B cell (primary cell): Measurements from ENCODE around the gene PLCB4. TPM values are rescaled to one million over a fixed set of nuclear protein-coding genes. Genes with fewer than 3 reads are reported as not detected.

Experiments
- ATAC-seq: fragments of 200-7000 bp; cut with Tn5 transposase; one replicate; pipeline ENCODE4 v1.10.0; 2021; ENCODE audit warnings: low read depth, mild to moderate bottlenecking, moderate number of reproducible peaks, moderate library complexity
- CTCF ChIA-PET: fragments of 350-600 bp; sonication (Branson Sonifier 250); formaldehyde crosslinking; loops from one replicate; lab custom pipeline; 2021; ENCODE audit warnings: antibody characterized with exemption, inconsistent platforms; lab: Charles Lee
- POLR2A ChIA-PET: fragments of 350-600 bp; sonication (Branson Sonifier 250); formaldehyde crosslinking; loops from one replicate; lab custom pipeline; 2021; ENCODE audit warnings: antibody characterized with exemption; lab: Charles Lee
- DNase-seq: peaks from one replicate; pipeline ENCODE4 v3.0.0; 2013
- H2AFZ ChIP-seq: 2 replicates; pipeline ENCODE4 v1.6.1; 2012; ENCODE audit warnings: mild to moderate bottlenecking, low read depth, low read length; ENCODE audit not compliant: insufficient read depth, poor library complexity, severe bottlenecking
- H3K27ac ChIP-seq, 2 donors: 1 replicate in 1 of 2; 2 replicates in 1 of 2; pipeline ENCODE4 v1.5.1; 2012 to 2013; ENCODE audit warnings: low read length in 2 of 2, mild to moderate bottlenecking in 2 of 2, moderate library complexity in 1 of 2
- H3K27me3 ChIP-seq, 4 experiments: fragments of 200-600 bp in 1 of 4; sonication (generic) in 1 of 4; replicated peaks in 1 of 4; 1 replicate in 2 of 4; 2 replicates in 2 of 4; pipeline versions ENCODE4 v1.6.1 to v1.7.0; 2013 to 2016; ENCODE audit warnings: low read length in 3 of 4, mild to moderate bottlenecking in 2 of 4, mixed read lengths in 1 of 4, moderate library complexity in 1 of 4; ENCODE audit not compliant: insufficient read depth in 4 of 4, control insufficient read depth in 3 of 4; ENCODE audit errors: control extremely low read depth in 1 of 4
- H3K36me3 ChIP-seq, 2 experiments: replicated peaks in 1 of 2; 1 replicate in 1 of 2; 2 replicates in 1 of 2; pipeline versions ENCODE4 v1.6.1 to v1.7.1; 2013; ENCODE audit warnings: low read length in 1 of 2; ENCODE audit not compliant: insufficient read depth in 2 of 2, control insufficient read depth in 1 of 2; ENCODE audit errors: control extremely low read depth in 1 of 2, extremely low read depth in 1 of 2
- H3K4me1 ChIP-seq, 2 donors: fragments of 200-600 bp in 1 of 2; sonication (generic) in 1 of 2; 1 replicate in 1 of 2; 2 replicates in 1 of 2; pipeline versions ENCODE4 v1.5.1 to v1.6.1; 2013 to 2017; ENCODE audit warnings: low read length in 2 of 2; ENCODE audit not compliant: control insufficient read depth in 2 of 2, insufficient read depth in 2 of 2
- H3K4me2 ChIP-seq: replicated peaks from 2 replicates; pipeline ENCODE3; 2012; ENCODE audit warnings: mild to moderate bottlenecking, low read depth, low read length; ENCODE audit not compliant: poor library complexity, severe bottlenecking
- H3K4me3 ChIP-seq, 5 experiments: fragments of 200-600 bp in 1 of 5; sonication (generic) in 1 of 5; 1 replicate in 3 of 5; 2 replicates in 2 of 5; pipeline versions ENCODE4 v1.5.1 to v1.7.0; 2011 to 2016; ENCODE audit warnings: low read length in 4 of 5, mild to moderate bottlenecking in 4 of 5, low read depth in 2 of 5, control low read depth in 1 of 5, moderate library complexity in 1 of 5; ENCODE audit not compliant: insufficient read depth in 1 of 5; ENCODE audit errors: control extremely low read depth in 1 of 5, extremely low read depth in 1 of 5
- H3K79me2 ChIP-seq: fragments of 200-600 bp; sonication (generic); one replicate; pipeline ENCODE4 v1.6.0; 2016; ENCODE audit warnings: low read length; ENCODE audit not compliant: control insufficient read depth, insufficient read depth
- H3K9ac ChIP-seq: fragments of 200-600 bp; sonication (generic); 2 replicates; pipeline ENCODE4 v1.6.1; 2017; ENCODE audit warnings: mild to moderate bottlenecking, low read length, moderate library complexity
- H3K9me3 ChIP-seq, 3 donors: one replicate each; pipeline versions ENCODE4 v1.6.1 to v1.7.1; 2013; ENCODE audit warnings: low read length in 2 of 3; ENCODE audit not compliant: control insufficient read depth in 2 of 3, insufficient read depth in 1 of 3; ENCODE audit errors: control extremely low read depth in 1 of 3
- H4K20me1 ChIP-seq: 2 replicates; pipeline ENCODE4 v1.6.0; 2012; ENCODE audit warnings: mild to moderate bottlenecking, low read length; ENCODE audit not compliant: insufficient read depth, control insufficient read depth, poor library complexity, severe bottlenecking
- H3K27ac Mint-ChIP-seq: one replicate; pipeline ENCODE4 v1.8.0; 2021; ENCODE audit warnings: mixed read lengths
- H3K27me3 Mint-ChIP-seq: one replicate; pipeline ENCODE4 v1.8.0; 2021; ENCODE audit warnings: mixed read lengths
- H3K4me1 Mint-ChIP-seq: one replicate; pipeline ENCODE4 v1.8.0; 2021; ENCODE audit warnings: mixed read lengths
- H3K4me3 Mint-ChIP-seq: one replicate; pipeline ENCODE4 v1.8.0; 2021; ENCODE audit warnings: mixed read lengths
- H3K9me3 Mint-ChIP-seq: one replicate; pipeline ENCODE4 v1.8.0; 2022; ENCODE audit warnings: mixed read lengths; ENCODE audit not compliant: insufficient read depth
- EZH2 ChIP-seq: IDR thresholded peaks from 2 replicates; pipeline ENCODE4 v1.6.1; 2012; ENCODE audit warnings: borderline replicate concordance, low read depth, mild to moderate bottlenecking, moderate library complexity, low read length; ENCODE audit not compliant: insufficient read depth, poor library complexity, severe bottlenecking
- WGBS: methylation state at CpG from one replicate; pipeline ENCODE4 v1.1.5; 2013; ENCODE audit warnings: missing lambda C conversion rate; ENCODE audit not compliant: insufficient coverage; 5-methylcytosine and 5-hydroxymethylcytosine counted together
- intact Hi-C: fragments of 100-400 bp; cut with micrococcal nuclease; formaldehyde crosslinking; loops from one replicate; pipeline ENCODE4 v1.10.0; 2022
- polyA plus RNA-seq: library from polyadenylated mRNA; depleted of rRNA; stranded (reverse); fragments of >200 nt; gene quantifications from 2 replicates; pipeline ENCODE4 v1.2.3, GENCODE V29; 2012
- total RNA-seq, 2 donors: library from RNA; stranded (reverse); fragments of 120-200 nt in 1 of 2; gene quantifications; 1 replicate in 1 of 2; 2 replicates in 1 of 2; pipeline versions ENCODE4 v1.2.3 to v1.2.4, GENCODE V29; 2013 to 2022
- TF ChIP-seq, protein P1 (sequence below): fragments of 200-600 bp; IDR thresholded peaks from one replicate; pipeline ENCODE4 v1.8.0; 2022; ENCODE audit warnings: antibody characterized with exemption, mild to moderate bottlenecking

Gene PLCB4
- total and polyA plus RNA-seq, 2 donors (not counting 1 experiment from before 2014, with no cell fraction given) = not detected

DNA sequence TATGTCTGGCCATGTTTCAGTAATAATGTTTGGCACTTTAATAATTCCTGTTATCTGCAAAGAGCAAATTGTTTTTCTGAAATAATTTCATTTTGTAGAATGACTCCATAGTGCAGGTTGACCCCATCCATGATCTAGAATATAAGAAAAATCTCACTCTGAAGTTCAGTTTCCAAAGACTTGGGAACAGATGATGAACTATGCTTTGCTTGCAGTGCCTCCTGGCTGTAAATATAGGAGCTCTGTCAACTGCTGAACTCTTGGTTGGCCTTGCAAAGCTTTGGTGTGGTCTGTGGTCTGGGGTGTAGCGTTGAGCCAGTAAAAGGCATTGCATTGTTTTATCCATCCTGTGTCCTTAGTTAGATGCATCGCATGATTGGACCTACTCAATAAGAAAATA is 104.0 kb downstream of the PLCB4 start:
- ATAC-seq = no peak
- no peaks in the 10 kb centered on the region for H3K4me1 ChIP-seq
- no peaks in the 10 kb centered on the region for H4K20me1 ChIP-seq
- no peaks in the 10 kb centered on the region for H3K36me3 ChIP-seq
- 22% methylated on average over 2 of the region's 2 CpGs for WGBS
- no peaks in the 10 kb centered on the region for H3K9me3 ChIP-seq
- no peaks in the 10 kb centered on the region for H3K4me1 Mint-ChIP-seq
- no peaks in the 10 kb centered on the region for H3K27me3 Mint-ChIP-seq
- TF ChIP-seq, protein P1, sequence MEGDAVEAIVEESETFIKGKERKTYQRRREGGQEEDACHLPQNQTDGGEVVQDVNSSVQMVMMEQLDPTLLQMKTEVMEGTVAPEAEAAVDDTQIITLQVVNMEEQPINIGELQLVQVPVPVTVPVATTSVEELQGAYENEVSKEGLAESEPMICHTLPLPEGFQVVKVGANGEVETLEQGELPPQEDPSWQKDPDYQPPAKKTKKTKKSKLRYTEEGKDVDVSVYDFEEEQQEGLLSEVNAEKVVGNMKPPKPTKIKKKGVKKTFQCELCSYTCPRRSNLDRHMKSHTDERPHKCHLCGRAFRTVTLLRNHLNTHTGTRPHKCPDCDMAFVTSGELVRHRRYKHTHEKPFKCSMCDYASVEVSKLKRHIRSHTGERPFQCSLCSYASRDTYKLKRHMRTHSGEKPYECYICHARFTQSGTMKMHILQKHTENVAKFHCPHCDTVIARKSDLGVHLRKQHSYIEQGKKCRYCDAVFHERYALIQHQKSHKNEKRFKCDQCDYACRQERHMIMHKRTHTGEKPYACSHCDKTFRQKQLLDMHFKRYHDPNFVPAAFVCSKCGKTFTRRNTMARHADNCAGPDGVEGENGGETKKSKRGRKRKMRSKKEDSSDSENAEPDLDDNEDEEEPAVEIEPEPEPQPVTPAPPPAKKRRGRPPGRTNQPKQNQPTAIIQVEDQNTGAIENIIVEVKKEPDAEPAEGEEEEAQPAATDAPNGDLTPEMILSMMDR = no peak
- no peak for TF ChIP-seq EZH2
- no peak overlapping the region for H3K27ac ChIP-seq
- H3K79me2 ChIP-seq = no peaks in the 10 kb centered on the region
- H3K4me3 ChIP-seq = no peak overlapping the region
- no peak overlapping the region for H3K9ac ChIP-seq
- CTCF ChIA-PET = no interaction called here
- H3K9me3 Mint-ChIP-seq = no peaks in the 10 kb centered on the region
- no peak overlapping the region for H3K4me2 ChIP-seq
- intact Hi-C loops = no loop called here
- H3K27me3 ChIP-seq = no peaks in the 10 kb centered on the region
- H3K27ac Mint-ChIP-seq = no peak overlapping the region
- H3K4me3 Mint-ChIP-seq = no peak overlapping the region
- H2AFZ ChIP-seq = no peak overlapping the region
- no peak for DNase-seq
- POLR2A ChIA-PET = no interaction called here

DNA sequence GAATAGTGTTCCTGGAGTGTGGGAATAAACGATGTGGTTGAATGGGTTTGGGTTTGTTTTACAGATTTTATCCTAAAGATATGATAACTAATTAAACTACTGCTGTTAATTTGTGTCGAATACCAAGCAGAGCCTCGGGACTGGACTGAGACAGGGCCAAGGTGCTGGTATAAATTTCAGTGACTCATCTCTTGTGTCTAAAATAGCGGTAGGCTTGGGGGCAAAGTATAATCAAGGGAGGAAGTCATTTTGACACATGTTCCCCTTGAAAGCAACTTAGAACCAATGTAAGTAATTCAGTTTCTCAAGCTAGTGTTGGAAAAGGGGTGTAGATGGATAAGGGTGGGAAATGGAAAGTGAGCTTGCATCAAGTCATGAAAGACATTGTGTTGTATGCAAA is 108.4 kb downstream of the PLCB4 start:
- DNase-seq = no peak
- H3K9ac ChIP-seq = no peak overlapping the region
- H3K4me2 ChIP-seq = no peak overlapping the region
- no peak overlapping the region for H3K27ac ChIP-seq
- Mint-ChIP-seq H3K27ac (no peak overlapping the region), H3K9me3 (no peaks in the 10 kb centered on the region), H3K4me3 (no peak overlapping the region), H3K27me3 (no peaks in the 10 kb centered on the region), H3K4me1 (no peaks in the 10 kb centered on the region)
- H3K27me3 ChIP-seq = no peaks in the 10 kb centered on the region
- H3K4me1 ChIP-seq = no peaks in the 10 kb centered on the region
- CTCF ChIA-PET = no interaction called here
- H3K9me3 ChIP-seq = no peaks in the 10 kb centered on the region
- no peaks in the 10 kb centered on the region for H3K79me2 ChIP-seq
- 90% methylated on average over 2 of the region's 4 CpGs for WGBS
- H4K20me1 ChIP-seq = no peaks in the 10 kb centered on the region
- no peak overlapping the region for H2AFZ ChIP-seq
- TF ChIP-seq EZH2 = no peak
- TF ChIP-seq, protein P1 = no peak
- intact Hi-C loops = no loop called here
- H3K36me3 ChIP-seq = no peaks in the 10 kb centered on the region
- POLR2A ChIA-PET = no interaction called here
- no peak overlapping the region for H3K4me3 ChIP-seq
- no peak for ATAC-seq
